HEK293 (cell line): ENCODE measurements around the gene SRRD.

Experiments
- GLIS1 ChIP-seq: fragments of 450-650 bp; formaldehyde crosslinking; IDR thresholded peaks from 2 replicates; pipeline ENCODE4 v1.5.1; 2016; ENCODE audit warnings: missing biosample characterization, missing genetic modification characterization
- GLIS2 ChIP-seq: fragments of 450-650 bp; formaldehyde crosslinking; IDR thresholded peaks from 2 replicates; pipeline ENCODE4 v1.5.1; 2016; ENCODE audit warnings: missing biosample characterization, missing genetic modification characterization
- KLF16 ChIP-seq: fragments of 450-650 bp; formaldehyde crosslinking; IDR thresholded peaks from 2 replicates; pipeline ENCODE4 v1.5.1; 2017; ENCODE audit warnings: missing biosample characterization, missing genetic modification characterization
- OSR2 ChIP-seq: fragments of 450-650 bp; formaldehyde crosslinking; IDR thresholded peaks from 2 replicates; pipeline ENCODE4 v1.5.1; 2016; ENCODE audit warnings: missing biosample characterization, missing genetic modification characterization
- ZBTB17 ChIP-seq: fragments of 450-650 bp; formaldehyde crosslinking; IDR thresholded peaks from 2 replicates; pipeline ENCODE4 v1.5.1; 2016; ENCODE audit warnings: missing biosample characterization, missing genetic modification characterization
- ZNF112 ChIP-seq: fragments of 450-650 bp; formaldehyde crosslinking; IDR thresholded peaks from 2 replicates; pipeline ENCODE4 v1.5.0; 2017; ENCODE audit warnings: missing biosample characterization, missing genetic modification characterization
- ZNF155 ChIP-seq: fragments of 450-650 bp; formaldehyde crosslinking; IDR thresholded peaks from 2 replicates; pipeline ENCODE4 v1.5.1; 2016; ENCODE audit warnings: missing biosample characterization, missing genetic modification characterization
- ZNF248 ChIP-seq: fragments of 450-650 bp; formaldehyde crosslinking; IDR thresholded peaks from 2 replicates; pipeline ENCODE4 v1.5.1; 2017; ENCODE audit warnings: missing biosample characterization, missing genetic modification characterization
- ZNF302 ChIP-seq: fragments of 450-650 bp; formaldehyde crosslinking; IDR thresholded peaks from 2 replicates; pipeline ENCODE4 v1.5.1; 2016; ENCODE audit warnings: missing biosample characterization, missing genetic modification characterization, low read depth
- ZNF37A ChIP-seq: fragments of 450-650 bp; IDR thresholded peaks from 2 replicates; pipeline ENCODE4 v1.5.1; 2018; ENCODE audit warnings: missing biosample characterization, missing genetic modification characterization
- ZNF423 ChIP-seq: fragments of 450-650 bp; formaldehyde crosslinking; IDR thresholded peaks from 2 replicates; pipeline ENCODE4 v1.5.1; 2016; ENCODE audit warnings: missing biosample characterization, missing genetic modification characterization
- ZNF433 ChIP-seq: fragments of 450-650 bp; formaldehyde crosslinking; IDR thresholded peaks from 2 replicates; pipeline ENCODE4 v1.5.1; 2016; ENCODE audit warnings: missing biosample characterization, missing genetic modification characterization, low read depth
- ZNF549 ChIP-seq: fragments of 450-650 bp; IDR thresholded peaks from 2 replicates; pipeline ENCODE4 v1.5.1; 2018; ENCODE audit warnings: missing biosample characterization, missing genetic modification characterization, mild to moderate bottlenecking, inconsistent platforms, moderate library complexity
- ZNF571 ChIP-seq: fragments of 450-650 bp; formaldehyde crosslinking; IDR thresholded peaks from 2 replicates; pipeline ENCODE4 v1.5.0; 2017; ENCODE audit warnings: missing biosample characterization, missing genetic modification characterization
- ZNF629 ChIP-seq: fragments of 450-650 bp; formaldehyde crosslinking; IDR thresholded peaks from 2 replicates; pipeline ENCODE4 v1.5.1; 2017; ENCODE audit warnings: missing biosample characterization, missing genetic modification characterization
- ZNF654 ChIP-seq: fragments of 450-650 bp; formaldehyde crosslinking; IDR thresholded peaks from 2 replicates; pipeline ENCODE4 v1.5.1; 2016; ENCODE audit warnings: low read depth, missing biosample characterization, missing genetic modification characterization
- ZNF670 ChIP-seq: fragments of 450-650 bp; formaldehyde crosslinking; IDR thresholded peaks from 2 replicates; pipeline ENCODE4 v1.5.1; 2016; ENCODE audit warnings: missing biosample characterization, missing genetic modification characterization, low read depth
- ZNF776 ChIP-seq: fragments of 450-650 bp; formaldehyde crosslinking; IDR thresholded peaks from 2 replicates; pipeline ENCODE4 v1.5.0; 2017; ENCODE audit warnings: missing biosample characterization, missing genetic modification characterization, borderline replicate concordance
- ZNF791 ChIP-seq: fragments of 450-650 bp; formaldehyde crosslinking; IDR thresholded peaks from 2 replicates; pipeline ENCODE4 v1.5.1; 2016; ENCODE audit warnings: missing biosample characterization, missing genetic modification characterization
- ZNF843 ChIP-seq: fragments of 450-650 bp; formaldehyde crosslinking; IDR thresholded peaks from 2 replicates; pipeline ENCODE4 v1.5.1; 2016; ENCODE audit warnings: missing biosample characterization, missing genetic modification characterization
- TF ChIP-seq, protein P1 (sequence below): fragments of 450-650 bp; formaldehyde crosslinking; IDR thresholded peaks from 2 replicates; pipeline ENCODE4 v1.5.1; 2016; ENCODE audit warnings: missing biosample characterization, missing genetic modification characterization, borderline replicate concordance
- TF ChIP-seq, protein P2 (sequence below): fragments of 450-650 bp; formaldehyde crosslinking; IDR thresholded peaks from 2 replicates; pipeline ENCODE4 v1.5.1; 2016; ENCODE audit warnings: missing biosample characterization, missing genetic modification characterization
- TF ChIP-seq, protein P3 (sequence below): fragments of 450-650 bp; formaldehyde crosslinking; IDR thresholded peaks from 2 replicates; pipeline ENCODE4 v1.5.1; 2016; ENCODE audit warnings: missing biosample characterization, missing genetic modification characterization, borderline replicate concordance
- TF ChIP-seq, protein P4 (sequence below): fragments of 450-650 bp; formaldehyde crosslinking; IDR thresholded peaks from 2 replicates; pipeline ENCODE4 v1.5.1; 2016; ENCODE audit warnings: missing biosample characterization, missing genetic modification characterization
- TF ChIP-seq, protein P5 (sequence below): fragments of 450-650 bp; formaldehyde crosslinking; IDR thresholded peaks from 2 replicates; pipeline ENCODE4 v1.5.1; 2016; ENCODE audit warnings: missing biosample characterization, missing genetic modification characterization

The SRRD gene

DNA sequence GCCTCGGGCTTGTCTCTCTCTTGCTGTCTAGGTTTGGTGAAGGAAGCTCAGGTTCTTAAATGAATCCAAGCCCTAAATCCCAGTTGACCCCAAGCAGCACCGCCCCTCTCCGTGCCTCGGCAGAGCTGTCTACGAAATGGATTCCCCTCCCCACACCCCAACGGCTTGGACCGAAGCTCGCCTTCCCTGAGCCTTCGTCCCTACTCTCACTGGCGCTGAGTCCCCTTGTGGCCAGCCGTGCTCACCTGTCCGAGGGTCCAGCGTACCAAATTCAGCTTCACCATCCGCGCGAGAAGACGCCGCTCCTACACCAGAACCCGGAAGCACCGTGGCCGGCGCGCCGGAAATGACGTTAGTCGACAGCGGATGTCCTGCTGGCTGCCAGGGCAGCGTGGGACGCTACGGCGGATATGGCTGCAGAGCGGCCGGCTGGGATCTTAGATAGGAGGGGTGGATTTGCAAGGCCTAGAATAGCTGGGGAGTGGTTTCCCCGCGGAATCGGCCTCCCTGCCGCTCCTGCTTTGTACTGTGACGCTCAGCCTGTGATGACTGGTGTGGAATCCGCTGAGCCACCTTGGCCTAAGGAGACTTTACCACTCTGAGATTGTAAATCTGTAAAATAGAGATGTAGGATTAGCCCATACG lies 28.6 kb downstream of the SRRD start, which contains the start of gene TFIP11 (continued):
- no peak for TF ChIP-seq ZNF433
- TF ChIP-seq GLIS2 (tag by site-specific recombination), result no peak
- TF ChIP-seq ZNF423 (tag by site-specific recombination), result no peak
- TF ChIP-seq, protein P1, sequence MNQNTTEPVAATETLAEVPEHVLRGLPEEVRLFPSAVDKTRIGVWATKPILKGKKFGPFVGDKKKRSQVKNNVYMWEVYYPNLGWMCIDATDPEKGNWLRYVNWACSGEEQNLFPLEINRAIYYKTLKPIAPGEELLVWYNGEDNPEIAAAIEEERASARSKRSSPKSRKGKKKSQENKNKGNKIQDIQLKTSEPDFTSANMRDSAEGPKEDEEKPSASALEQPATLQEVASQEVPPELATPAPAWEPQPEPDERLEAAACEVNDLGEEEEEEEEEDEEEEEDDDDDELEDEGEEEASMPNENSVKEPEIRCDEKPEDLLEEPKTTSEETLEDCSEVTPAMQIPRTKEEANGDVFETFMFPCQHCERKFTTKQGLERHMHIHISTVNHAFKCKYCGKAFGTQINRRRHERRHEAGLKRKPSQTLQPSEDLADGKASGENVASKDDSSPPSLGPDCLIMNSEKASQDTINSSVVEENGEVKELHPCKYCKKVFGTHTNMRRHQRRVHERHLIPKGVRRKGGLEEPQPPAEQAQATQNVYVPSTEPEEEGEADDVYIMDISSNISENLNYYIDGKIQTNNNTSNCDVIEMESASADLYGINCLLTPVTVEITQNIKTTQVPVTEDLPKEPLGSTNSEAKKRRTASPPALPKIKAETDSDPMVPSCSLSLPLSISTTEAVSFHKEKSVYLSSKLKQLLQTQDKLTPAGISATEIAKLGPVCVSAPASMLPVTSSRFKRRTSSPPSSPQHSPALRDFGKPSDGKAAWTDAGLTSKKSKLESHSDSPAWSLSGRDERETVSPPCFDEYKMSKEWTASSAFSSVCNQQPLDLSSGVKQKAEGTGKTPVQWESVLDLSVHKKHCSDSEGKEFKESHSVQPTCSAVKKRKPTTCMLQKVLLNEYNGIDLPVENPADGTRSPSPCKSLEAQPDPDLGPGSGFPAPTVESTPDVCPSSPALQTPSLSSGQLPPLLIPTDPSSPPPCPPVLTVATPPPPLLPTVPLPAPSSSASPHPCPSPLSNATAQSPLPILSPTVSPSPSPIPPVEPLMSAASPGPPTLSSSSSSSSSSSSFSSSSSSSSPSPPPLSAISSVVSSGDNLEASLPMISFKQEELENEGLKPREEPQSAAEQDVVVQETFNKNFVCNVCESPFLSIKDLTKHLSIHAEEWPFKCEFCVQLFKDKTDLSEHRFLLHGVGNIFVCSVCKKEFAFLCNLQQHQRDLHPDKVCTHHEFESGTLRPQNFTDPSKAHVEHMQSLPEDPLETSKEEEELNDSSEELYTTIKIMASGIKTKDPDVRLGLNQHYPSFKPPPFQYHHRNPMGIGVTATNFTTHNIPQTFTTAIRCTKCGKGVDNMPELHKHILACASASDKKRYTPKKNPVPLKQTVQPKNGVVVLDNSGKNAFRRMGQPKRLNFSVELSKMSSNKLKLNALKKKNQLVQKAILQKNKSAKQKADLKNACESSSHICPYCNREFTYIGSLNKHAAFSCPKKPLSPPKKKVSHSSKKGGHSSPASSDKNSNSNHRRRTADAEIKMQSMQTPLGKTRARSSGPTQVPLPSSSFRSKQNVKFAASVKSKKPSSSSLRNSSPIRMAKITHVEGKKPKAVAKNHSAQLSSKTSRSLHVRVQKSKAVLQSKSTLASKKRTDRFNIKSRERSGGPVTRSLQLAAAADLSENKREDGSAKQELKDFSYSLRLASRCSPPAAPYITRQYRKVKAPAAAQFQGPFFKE (tag by site-specific recombination), result no peak
- TF ChIP-seq, protein P2, sequence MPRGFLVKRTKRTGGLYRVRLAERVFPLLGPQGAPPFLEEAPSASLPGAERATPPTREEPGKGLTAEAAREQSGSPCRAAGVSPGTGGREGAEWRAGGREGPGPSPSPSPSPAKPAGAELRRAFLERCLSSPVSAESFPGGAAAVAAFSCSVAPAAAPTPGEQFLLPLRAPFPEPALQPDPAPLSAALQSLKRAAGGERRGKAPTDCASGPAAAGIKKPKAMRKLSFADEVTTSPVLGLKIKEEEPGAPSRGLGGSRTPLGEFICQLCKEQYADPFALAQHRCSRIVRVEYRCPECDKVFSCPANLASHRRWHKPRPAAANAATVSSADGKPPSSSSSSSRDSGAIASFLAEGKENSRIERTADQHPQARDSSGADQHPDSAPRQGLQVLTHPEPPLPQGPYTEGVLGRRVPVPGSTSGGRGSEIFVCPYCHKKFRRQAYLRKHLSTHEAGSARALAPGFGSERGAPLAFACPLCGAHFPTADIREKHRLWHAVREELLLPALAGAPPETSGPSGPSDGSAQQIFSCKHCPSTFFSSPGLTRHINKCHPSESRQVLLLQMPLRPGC, result no peak
- no peak for TF ChIP-seq ZNF843 (tag by site-specific recombination)
- TF ChIP-seq ZNF629 (tag by site-specific recombination), result peak; percentile 93
- no peak for TF ChIP-seq ZNF155 (tag by site-specific recombination)
- TF ChIP-seq OSR2 (tag by site-specific recombination), result no peak
- TF ChIP-seq ZNF670 (tag by site-specific recombination), result no peak
- TF ChIP-seq ZNF302 (tag by site-specific recombination), result no peak
- no peak for TF ChIP-seq ZNF248 (tag by site-specific recombination)
- TF ChIP-seq, protein P3, sequence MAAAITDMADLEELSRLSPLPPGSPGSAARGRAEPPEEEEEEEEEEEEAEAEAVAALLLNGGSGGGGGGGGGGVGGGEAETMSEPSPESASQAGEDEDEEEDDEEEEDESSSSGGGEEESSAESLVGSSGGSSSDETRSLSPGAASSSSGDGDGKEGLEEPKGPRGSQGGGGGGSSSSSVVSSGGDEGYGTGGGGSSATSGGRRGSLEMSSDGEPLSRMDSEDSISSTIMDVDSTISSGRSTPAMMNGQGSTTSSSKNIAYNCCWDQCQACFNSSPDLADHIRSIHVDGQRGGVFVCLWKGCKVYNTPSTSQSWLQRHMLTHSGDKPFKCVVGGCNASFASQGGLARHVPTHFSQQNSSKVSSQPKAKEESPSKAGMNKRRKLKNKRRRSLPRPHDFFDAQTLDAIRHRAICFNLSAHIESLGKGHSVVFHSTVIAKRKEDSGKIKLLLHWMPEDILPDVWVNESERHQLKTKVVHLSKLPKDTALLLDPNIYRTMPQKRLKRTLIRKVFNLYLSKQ (tag by site-specific recombination), result no peak
- no peak for TF ChIP-seq ZNF791 (tag by site-specific recombination)
- no peak for TF ChIP-seq ZNF654 (tag by site-specific recombination)
- TF ChIP-seq GLIS1, result no peak
- TF ChIP-seq ZNF112, result no peak
- no peak for TF ChIP-seq ZNF776 (tag by site-specific recombination)
- no peak for TF ChIP-seq ZNF549
- TF ChIP-seq, protein P4, sequence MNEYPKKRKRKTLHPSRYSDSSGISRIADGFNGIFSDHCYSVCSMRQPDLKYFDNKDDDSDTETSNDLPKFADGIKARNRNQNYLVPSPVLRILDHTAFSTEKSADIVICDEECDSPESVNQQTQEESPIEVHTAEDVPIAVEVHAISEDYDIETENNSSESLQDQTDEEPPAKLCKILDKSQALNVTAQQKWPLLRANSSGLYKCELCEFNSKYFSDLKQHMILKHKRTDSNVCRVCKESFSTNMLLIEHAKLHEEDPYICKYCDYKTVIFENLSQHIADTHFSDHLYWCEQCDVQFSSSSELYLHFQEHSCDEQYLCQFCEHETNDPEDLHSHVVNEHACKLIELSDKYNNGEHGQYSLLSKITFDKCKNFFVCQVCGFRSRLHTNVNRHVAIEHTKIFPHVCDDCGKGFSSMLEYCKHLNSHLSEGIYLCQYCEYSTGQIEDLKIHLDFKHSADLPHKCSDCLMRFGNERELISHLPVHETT (tag by site-specific recombination), result 0 out of 2 replicates have a peak, but pooled peaks have one; percentile 56
- no peak for TF ChIP-seq ZNF571 (tag by site-specific recombination)
- TF ChIP-seq, protein P5, sequence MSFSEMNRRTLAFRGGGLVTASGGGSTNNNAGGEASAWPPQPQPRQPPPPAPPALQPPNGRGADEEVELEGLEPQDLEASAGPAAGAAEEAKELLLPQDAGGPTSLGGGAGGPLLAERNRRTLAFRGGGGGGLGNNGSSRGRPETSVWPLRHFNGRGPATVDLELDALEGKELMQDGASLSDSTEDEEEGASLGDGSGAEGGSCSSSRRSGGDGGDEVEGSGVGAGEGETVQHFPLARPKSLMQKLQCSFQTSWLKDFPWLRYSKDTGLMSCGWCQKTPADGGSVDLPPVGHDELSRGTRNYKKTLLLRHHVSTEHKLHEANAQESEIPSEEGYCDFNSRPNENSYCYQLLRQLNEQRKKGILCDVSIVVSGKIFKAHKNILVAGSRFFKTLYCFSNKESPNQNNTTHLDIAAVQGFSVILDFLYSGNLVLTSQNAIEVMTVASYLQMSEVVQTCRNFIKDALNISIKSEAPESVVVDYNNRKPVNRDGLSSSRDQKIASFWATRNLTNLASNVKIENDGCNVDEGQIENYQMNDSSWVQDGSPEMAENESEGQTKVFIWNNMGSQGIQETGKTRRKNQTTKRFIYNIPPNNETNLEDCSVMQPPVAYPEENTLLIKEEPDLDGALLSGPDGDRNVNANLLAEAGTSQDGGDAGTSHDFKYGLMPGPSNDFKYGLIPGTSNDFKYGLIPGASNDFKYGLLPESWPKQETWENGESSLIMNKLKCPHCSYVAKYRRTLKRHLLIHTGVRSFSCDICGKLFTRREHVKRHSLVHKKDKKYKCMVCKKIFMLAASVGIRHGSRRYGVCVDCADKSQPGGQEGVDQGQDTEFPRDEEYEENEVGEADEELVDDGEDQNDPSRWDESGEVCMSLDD (tag by site-specific recombination), result 0 out of 2 replicates have a peak, but pooled peaks have one; percentile 4
- peak; percentile 88 for TF ChIP-seq KLF16
- TF ChIP-seq ZNF37A, result no peak
- TF ChIP-seq ZBTB17 (tag by site-specific recombination), result peak; percentile 95
